NCI-H2227 (cell line): Measurements from ENCODE around the gene TMEM72.

Source experiments
- DNase-seq: peaks from one replicate; lab custom pipeline; 2025; ENCODE audit not compliant: unreplicated experiment; lab: John Stamatoyannopoulos, UW

Gene TMEM72

GRCh38 chr10:44978570-44979280, 67.6 kb downstream of the TMEM72 start, which contains the start of gene DEPP1:
DEPP1 (minus strand) TSS chr10:44978809; CDS start chr10:44978030, 779 bp downstream.
- peak; percentile 93 for DNase-seq

- DNase-seq: no peak
These were observed 68.4 kb downstream of the TMEM72 start for GRCh38 chr10:44979281-44980191.

GRCh38 chr10:44980309-44981171, 69.4 kb downstream of the TMEM72 start:
- no peak for DNase-seq

GRCh38 chr10:44981172-44982113, 70.3 kb downstream of the TMEM72 start:
- DNase-seq: no peak

GRCh38 chr10:44982114-44982460, 71.0 kb downstream of the TMEM72 start:
- DNase-seq: no peak

GRCh38 chr10:44982496-44982895, 71.4 kb downstream of the TMEM72 start:
- no peak for DNase-seq

GRCh38 chr10:44983066-44983894, 72.1 kb downstream of the TMEM72 start:
- no peak for DNase-seq

GRCh38 chr10:44983895-44984278, 72.8 kb downstream of the TMEM72 start:
- DNase-seq: no peak

- DNase-seq: no peak
These were observed 73.5 kb downstream of the TMEM72 start for GRCh38 chr10:44984671-44985101.

GRCh38 chr10:44985175-44985681, 74.1 kb downstream of the TMEM72 start:
- DNase-seq: no peak

GRCh38 chr10:44986179-44986578, 75.0 kb downstream of the TMEM72 start:
- no peak for DNase-seq
